HFFc6 (cell line): Measurements from ENCODE around the gene ARHGAP11A. TPM values are rescaled to one million over a fixed set of nuclear protein-coding genes. Genes with fewer than 3 reads are reported as not detected.

ENCODE experiments used
- DNase-seq: peaks from one replicate; pipeline ENCODE4 v3.0.0-alpha.2; 2018
- H3K27ac Mint-ChIP-seq: 2 replicates; pipeline ENCODE4 v1.8.0; 2020; ENCODE audit warnings: mild to moderate bottlenecking, mixed read lengths
- H3K27me3 Mint-ChIP-seq: 2 replicates; pipeline ENCODE4 v1.8.0; 2021; ENCODE audit warnings: mild to moderate bottlenecking, moderate library complexity, mixed read lengths; ENCODE audit not compliant: insufficient read depth
- H3K36me3 Mint-ChIP-seq: 2 replicates; pipeline ENCODE4 v1.8.0; 2021; ENCODE audit warnings: low read depth, mixed read lengths
- H3K4me1 Mint-ChIP-seq: 2 replicates; pipeline ENCODE4 v1.8.0; 2020; ENCODE audit warnings: low read depth, mixed read lengths
- H3K4me3 Mint-ChIP-seq: 2 replicates; pipeline ENCODE4 v1.8.0; 2020; ENCODE audit warnings: mild to moderate bottlenecking, moderate library complexity, mixed read lengths
- H3K9me3 Mint-ChIP-seq: 2 replicates; pipeline ENCODE4 v1.8.0; 2020; ENCODE audit warnings: mild to moderate bottlenecking, mixed read lengths
- CTCF ChIP-seq: fragments of 200-600 bp; sonication (generic); IDR thresholded peaks from 2 replicates; pipeline ENCODE4 v1.5.0; 2021; ENCODE audit warnings: antibody characterized with exemption, mild to moderate bottlenecking
- total RNA-seq, 6 experiments: library from RNA; stranded (reverse); fragmentation: NEBNext Ultra II Directional; extraction: Animal tissue kit (Norgen Biotek cat#: 25700); gene quantifications; 2 replicates in 1 of 6; 3 replicates in 5 of 6; pipeline ENCODE4 v1.2.3, GENCODE V29; 2021

ARHGAP11A gene
- total RNA-seq, 6 experiments from 2014 or later: 24.9 to 95.0 (median 74.6) TPM

- H3K36me3 Mint-ChIP-seq: peaks cover 15% of the 10 kb centered on the region; the same call in 1 of the 2 replicates
- H3K4me3 Mint-ChIP-seq: no peak overlapping the region
- no peak for TF ChIP-seq CTCF
- no peak overlapping the region for H3K27ac Mint-ChIP-seq
- DNase-seq: no peak
- no peaks in the 10 kb centered on the region for H3K27me3 Mint-ChIP-seq
- peaks cover 74% of the 10 kb centered on the region for H3K4me1 Mint-ChIP-seq
- H3K9me3 Mint-ChIP-seq: no peaks in the 10 kb centered on the region
Observed at GRCh38 chr15:32656091-32656490, 40.8 kb downstream of the ARHGAP11A start.

- Mint-ChIP-seq H3K27me3 (no peaks in the 10 kb centered on the region), H3K4me3 (no peak overlapping the region)
- DNase-seq: no peak
Observed at GRCh38 chr15:32656496-32656895, 41.2 kb downstream of the ARHGAP11A start.

DNA sequence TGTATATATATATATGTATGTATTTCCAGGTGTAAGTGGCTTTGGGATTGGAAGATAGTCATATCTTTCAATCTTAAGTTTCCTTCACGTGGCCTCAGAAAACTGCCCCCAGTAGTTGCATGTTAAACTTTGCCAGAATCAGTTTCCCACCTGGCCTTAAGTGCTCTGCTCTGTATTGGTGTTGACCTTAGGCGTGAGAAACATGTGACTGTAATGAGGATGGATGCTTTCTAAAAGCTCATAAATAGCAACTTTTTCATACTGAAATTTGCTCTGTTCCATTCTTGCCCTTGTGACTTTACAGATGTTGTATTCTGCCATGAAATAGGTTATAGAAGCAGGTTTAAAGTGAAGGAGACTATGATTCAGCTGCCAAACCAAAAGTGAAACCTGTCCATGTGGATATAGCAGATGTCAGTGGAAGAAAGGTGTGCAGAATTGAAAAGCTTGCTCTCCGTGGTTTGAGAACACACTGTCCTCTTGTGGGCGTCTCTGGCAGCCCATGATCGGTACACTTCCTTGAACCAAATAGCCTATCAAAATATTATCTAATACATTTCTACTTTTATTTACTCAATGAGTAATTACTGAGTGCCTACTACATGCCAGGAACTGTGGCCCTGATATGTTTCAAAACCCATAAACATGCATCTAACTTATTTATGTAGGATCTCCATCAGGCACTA, 42.0 kb downstream of the ARHGAP11A start:
- no peaks in the 10 kb centered on the region for H3K27me3 Mint-ChIP-seq
- DNase-seq: no peak
- peak; percentile 42 for TF ChIP-seq CTCF
- H3K4me3 Mint-ChIP-seq: no peak overlapping the region
- peaks cover 15% of the 10 kb centered on the region; the same call in 1 of the 2 replicates for H3K36me3 Mint-ChIP-seq
- peaks cover 64% of the 10 kb centered on the region for H3K4me1 Mint-ChIP-seq
- H3K9me3 Mint-ChIP-seq: no peaks in the 10 kb centered on the region
- H3K27ac Mint-ChIP-seq: peak overlapping the region; percentile 89

More at GRCh38 chr15:32656496-32656895, 41.2 kb downstream of the ARHGAP11A start:
- Mint-ChIP-seq H3K36me3 (peaks cover 15% of the 10 kb centered on the region; the same call in 1 of the 2 replicates), H3K27ac (no peak overlapping the region), H3K4me1 (peaks cover 70% of the 10 kb centered on the region), H3K9me3 (no peaks in the 10 kb centered on the region)
- TF ChIP-seq CTCF: no peak

- Mint-ChIP-seq H3K27ac (peak overlapping the region; percentile 89), H3K4me1 (peaks cover 66% of the 10 kb centered on the region), H3K36me3 (peaks cover 15% of the 10 kb centered on the region; the same call in 1 of the 2 replicates), H3K4me3 (no peak overlapping the region), H3K9me3 (no peaks in the 10 kb centered on the region), H3K27me3 (no peaks in the 10 kb centered on the region)
- DNase-seq: no peak
- TF ChIP-seq CTCF: no peak
Observed at GRCh38 chr15:32657941-32658340, 42.6 kb downstream of the ARHGAP11A start.

DNA sequence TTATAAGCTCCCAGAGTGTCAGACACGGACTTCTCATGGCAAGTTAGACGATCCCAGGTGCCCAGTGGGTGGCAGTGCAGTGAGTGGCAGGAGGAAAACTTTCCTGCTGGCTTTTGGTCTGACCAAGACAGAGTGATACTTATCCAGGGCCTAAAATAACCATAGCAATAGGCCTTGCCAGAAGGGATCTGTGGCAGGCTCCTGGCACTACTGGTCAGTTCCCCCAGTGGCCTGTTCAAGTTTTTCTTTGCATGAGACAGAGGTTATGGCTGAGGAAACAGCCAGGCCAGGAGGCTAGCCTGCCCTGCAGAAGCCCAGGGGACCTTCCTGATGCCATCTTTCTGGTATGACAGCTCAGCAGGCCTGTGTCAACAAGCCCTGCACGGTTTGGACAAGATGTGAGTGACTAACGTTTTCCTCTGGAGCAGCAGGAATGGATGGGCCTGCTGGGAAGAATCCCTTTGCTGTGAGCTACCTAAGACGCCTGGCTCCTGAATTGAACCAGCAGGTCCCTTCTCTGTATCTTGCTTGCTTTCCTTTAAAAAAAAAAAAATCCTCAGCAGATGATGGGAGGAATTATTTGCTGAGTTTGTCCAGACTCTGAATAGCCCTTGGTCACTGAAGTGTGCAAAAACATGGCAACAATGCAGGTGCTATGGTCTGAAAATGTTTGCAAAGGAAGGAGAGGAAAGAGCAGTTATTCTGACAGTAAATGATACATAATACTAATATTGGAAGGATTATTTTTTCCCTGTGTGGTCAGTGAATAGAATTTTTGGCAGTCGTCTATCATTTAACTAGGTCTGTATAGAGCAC, 44.2 kb downstream of the ARHGAP11A start:
- Mint-ChIP-seq H3K27ac (peak overlapping the region; percentile 89), H3K4me3 (peak overlapping the region; percentile 35; the same call in 1 of the 2 replicates), H3K9me3 (no peaks in the 10 kb centered on the region), H3K4me1 (peaks cover 77% of the 10 kb centered on the region), H3K27me3 (no peaks in the 10 kb centered on the region), H3K36me3 (peaks cover 8% of the 10 kb centered on the region; the same call in 1 of the 2 replicates)
- peak; percentile 56 for TF ChIP-seq CTCF
- peak; percentile 89 for DNase-seq
